Fibroblast of lung (primary cell): Measurements from ENCODE around the gene THOC6. TPM values are rescaled to one million over a fixed set of nuclear protein-coding genes. Genes with fewer than 3 reads are reported as not detected.

Experiments used
- DNase-seq, 2 donors: peaks; one replicate each; pipeline versions ENCODE4 v3.0.0 to v3.0.0-alpha.2; 2010; ENCODE audit warnings: low read depth in 2 of 2
- H2AFZ ChIP-seq: 2 replicates; pipeline ENCODE4 v1.5.1; 2012; ENCODE audit warnings: low read length, control low read depth, inconsistent platforms
- H3K27ac ChIP-seq: 2 replicates; pipeline ENCODE4 v1.5.1; 2011; ENCODE audit warnings: low read length, control low read depth; ENCODE audit not compliant: insufficient read depth
- H3K27me3 ChIP-seq: 2 replicates; pipeline ENCODE4 v1.5.1; 2011; ENCODE audit warnings: mild to moderate bottlenecking, low read length; ENCODE audit not compliant: control insufficient read depth, insufficient read depth
- H3K36me3 ChIP-seq: 2 replicates; pipeline ENCODE4 v1.5.1; 2011; ENCODE audit warnings: low read length; ENCODE audit not compliant: control insufficient read depth, insufficient read depth
- H3K4me1 ChIP-seq: 2 replicates; pipeline ENCODE4 v1.5.1; 2011; ENCODE audit warnings: low read length; ENCODE audit not compliant: control insufficient read depth, insufficient read depth; ENCODE audit errors: extremely low read depth
- H3K4me2 ChIP-seq: 2 replicates; pipeline ENCODE4 v1.5.1; 2011; ENCODE audit warnings: low read length, control low read depth; ENCODE audit not compliant: insufficient read depth; ENCODE audit errors: extremely low read depth
- H3K4me3 ChIP-seq, 4 experiments: fragments of 200-600 bp in 1 of 4; sonication (generic) in 1 of 4; replicated peaks in 1 of 4; 2 replicates each; pipeline ENCODE4 v1.5.1; 2011 to 2016; ENCODE audit warnings: low read length in 4 of 4, low read depth in 3 of 4, mild to moderate bottlenecking in 3 of 4, control low read depth in 2 of 4, inconsistent platforms in 1 of 4, mixed read lengths in 1 of 4; ENCODE audit not compliant: insufficient read depth in 1 of 4; ENCODE audit errors: control extremely low read depth in 1 of 4
- H3K79me2 ChIP-seq: 2 replicates; pipeline ENCODE4 v1.5.1; 2012; ENCODE audit warnings: mild to moderate bottlenecking, low read length, inconsistent platforms; ENCODE audit not compliant: control insufficient read depth, insufficient read depth
- H3K9ac ChIP-seq: 2 replicates; pipeline ENCODE4 v1.5.1; 2011; ENCODE audit warnings: mild to moderate bottlenecking, low read length, control low read depth; ENCODE audit not compliant: insufficient read depth
- H3K9me3 ChIP-seq: 2 replicates; pipeline ENCODE4 v1.5.1; 2012; ENCODE audit warnings: low read depth, low read length; ENCODE audit not compliant: control insufficient read depth, insufficient read depth
- H4K20me1 ChIP-seq: 2 replicates; pipeline ENCODE4 v1.5.1; 2011; ENCODE audit warnings: low read length; ENCODE audit not compliant: control insufficient read depth, insufficient read depth; ENCODE audit errors: extremely low read depth
- CTCF ChIP-seq, 2 donors: IDR thresholded peaks in 1 of 2; conservative IDR thresholded peaks in 1 of 2; 1 replicate in 1 of 2; 2 replicates in 1 of 2; pipeline ENCODE4 v1.5.1; 2011 to 2012; ENCODE audit warnings: low read length in 2 of 2, control low read depth in 1 of 2, inconsistent platforms in 1 of 2, low read depth in 1 of 2, mild to moderate bottlenecking in 1 of 2
- EZH2 ChIP-seq: IDR thresholded peaks from 2 replicates; pipeline ENCODE4 v1.5.1; 2012; ENCODE audit warnings: low read length, control low read depth, mild to moderate bottlenecking; ENCODE audit errors: missing control alignments
- polyA plus RNA-seq, 2 donors: library from polyadenylated mRNA; depleted of rRNA in 1 of 2; stranded (reverse) in 1 of 2; unstranded in 1 of 2; fragments of >200 nt; gene quantifications; 2 replicates each; pipeline ENCODE4 v1.2.1, GENCODE V29; 2011 to 2012; ENCODE audit warnings: missing spikeins in 1 of 2
- total RNA-seq: library from RNA; depleted of rRNA; stranded (reverse); fragments of >200 nt; gene quantifications from 2 replicates; pipeline ENCODE4 v1.2.1, GENCODE V29; 2014

Gene THOC6
- total and polyA plus RNA-seq, 2 donors (not counting 1 experiment from before 2014, with no cell fraction given), result 17.6 to 26.6 TPM

GRCh38 chr16:3060339-3061127, 36.7 kb downstream of the THOC6 start:
- H3K4me3 ChIP-seq, result no peak overlapping the region
- H3K4me2 ChIP-seq, result no peak overlapping the region
- no peak for TF ChIP-seq EZH2
- no peak for TF ChIP-seq CTCF (conservative IDR thresholded peaks at IDR 0.05 in 1 of 2, IDR thresholded peaks at IDR 0.05 in 1 of 2; ENCODE audit: low read depth in 1 of 2, low read length in 2 of 2)
- no peak overlapping the region for H2AFZ ChIP-seq
- no peaks in the 10 kb centered on the region for H4K20me1 ChIP-seq
- no peaks in the 10 kb centered on the region for H3K79me2 ChIP-seq
- no peak overlapping the region for H3K9ac ChIP-seq
- peaks cover 3% of the 10 kb centered on the region for H3K4me1 ChIP-seq
- H3K27me3 ChIP-seq, result no peaks in the 10 kb centered on the region
- no peak for DNase-seq
- no peak overlapping the region for H3K27ac ChIP-seq
- H3K9me3 ChIP-seq, result no peaks in the 10 kb centered on the region
- H3K36me3 ChIP-seq, result no peaks in the 10 kb centered on the region

GRCh38 chr16:3062553-3062952, 38.7 kb downstream of the THOC6 start:
- Histone ChIP-seq H3K4me2 (no peak overlapping the region), H3K79me2 (no peaks in the 10 kb centered on the region), H2AFZ (no peak overlapping the region), H4K20me1 (no peaks in the 10 kb centered on the region), H3K27me3 (no peaks in the 10 kb centered on the region), H3K27ac (no peak overlapping the region), H3K4me3 (no peak overlapping the region), H3K9ac (no peak overlapping the region), H3K36me3 (no peaks in the 10 kb centered on the region), H3K9me3 (no peaks in the 10 kb centered on the region), H3K4me1 (peaks cover 3% of the 10 kb centered on the region)
- TF ChIP-seq EZH2 (no peak), CTCF (conservative IDR thresholded peaks at IDR 0.05 in 1 of 2, IDR thresholded peaks at IDR 0.05 in 1 of 2; ENCODE audit: low read depth in 1 of 2, low read length in 2 of 2) (no peak)
- DNase-seq, result no peak

GRCh38 chr16:3063625-3064386, 40.0 kb downstream of the THOC6 start:
- DNase-seq, result no peak
- H3K27ac ChIP-seq, result no peak overlapping the region
- TF ChIP-seq CTCF (conservative IDR thresholded peaks at IDR 0.05 in 1 of 2, IDR thresholded peaks at IDR 0.05 in 1 of 2; ENCODE audit: low read depth in 1 of 2, low read length in 2 of 2) (no peak), EZH2 (no peak)

More at GRCh38 chr16:3063625-3064386, 40.0 kb downstream of the THOC6 start:
- Histone ChIP-seq H3K4me2 (no peak overlapping the region), H3K9ac (no peak overlapping the region), H3K79me2 (no peaks in the 10 kb centered on the region), H3K9me3 (no peaks in the 10 kb centered on the region), H3K27me3 (no peaks in the 10 kb centered on the region), H2AFZ (no peak overlapping the region), H3K4me3 (no peak overlapping the region), H3K4me1 (peaks cover 3% of the 10 kb centered on the region), H4K20me1 (no peaks in the 10 kb centered on the region), H3K36me3 (no peaks in the 10 kb centered on the region)
